GM21423 (cell line): ENCODE results near the gene NAXD.
A peak's percentile ranks its signal among the peaks of the same experiment; 100 is the strongest.

Source experiments
- ATAC-seq: cut with Tn5 transposase; IDR thresholded peaks from one replicate; pipeline ENCODE4 v1.9.1; 2021; ENCODE audit warnings: mild to moderate bottlenecking, moderate library complexity; ENCODE audit not compliant: unreplicated experiment

The NAXD gene

GRCh38 chr13:110643324-110643723, 28.0 kb downstream of the NAXD start:
- ATAC-seq: no peak

GRCh38 chr13:110643768-110644421, 28.6 kb downstream of the NAXD start:
- ATAC-seq: no peak

- ATAC-seq: peak; percentile 86
Measured at GRCh38 chr13:110644892-110645521, 29.7 kb downstream of the NAXD start.

- ATAC-seq: no peak
Measured at GRCh38 chr13:110645750-110646149, 30.4 kb downstream of the NAXD start.

- no peak for ATAC-seq
Measured at GRCh38 chr13:110646442-110647364, 31.4 kb downstream of the NAXD start.

- ATAC-seq: no peak
Measured at GRCh38 chr13:110647365-110647737, 32.0 kb downstream of the NAXD start.

- no peak for ATAC-seq
Measured at GRCh38 chr13:110648146-110648819, 32.9 kb downstream of the NAXD start.

GRCh38 chr13:110648848-110649421, 33.6 kb downstream of the NAXD start:
- no peak for ATAC-seq

GRCh38 chr13:110649551-110649950, 34.2 kb downstream of the NAXD start:
- no peak for ATAC-seq

- no peak for ATAC-seq
Measured at GRCh38 chr13:110650436-110650835, 35.1 kb downstream of the NAXD start.

- ATAC-seq: no peak
Measured at GRCh38 chr13:110651271-110651670, 35.9 kb downstream of the NAXD start.

GRCh38 chr13:110651726-110652230, 36.4 kb downstream of the NAXD start:
- ATAC-seq: no peak

GRCh38 chr13:110652231-110652730, 36.9 kb downstream of the NAXD start:
- ATAC-seq: no peak

GRCh38 chr13:110652764-110653163, 37.4 kb downstream of the NAXD start:
- no peak for ATAC-seq

GRCh38 chr13:110653271-110653670, 37.9 kb downstream of the NAXD start:
- ATAC-seq: no peak

GRCh38 chr13:110653851-110654250, 38.5 kb downstream of the NAXD start:
- no peak for ATAC-seq

GRCh38 chr13:110657196-110657595, 41.9 kb downstream of the NAXD start:
- ATAC-seq: no peak

- ATAC-seq: peak; percentile 92
Measured at GRCh38 chr13:110658218-110658911, 43.0 kb downstream of the NAXD start.

GRCh38 chr13:110661256-110661655, 45.9 kb downstream of the NAXD start:
- ATAC-seq: no peak

- no peak for ATAC-seq
Measured at GRCh38 chr13:110662091-110662490, 46.7 kb downstream of the NAXD start.
